Hepatocyte (in vitro differentiated cells): ENCODE results near the gene MAPKBP1. TPM values are rescaled to one million over a fixed set of nuclear protein-coding genes. Genes with fewer than 3 reads are reported as not detected.

Experiments
- DNase-seq: peaks from one replicate; pipeline ENCODE4 v3.0.0-alpha.2; 2016; ENCODE audit warnings: low spot score
- H2AFZ ChIP-seq: fragments of 200-600 bp; sonication (generic); 2 replicates; pipeline ENCODE4 v1.6.0; 2016; ENCODE audit warnings: antibody characterized with exemption, mild to moderate bottlenecking
- H3K27ac ChIP-seq: fragments of 200-600 bp; sonication (generic); 2 replicates; pipeline ENCODE4 v1.5.1; 2016; ENCODE audit warnings: mild to moderate bottlenecking
- H3K27me3 ChIP-seq: fragments of 200-600 bp; sonication (generic); 2 replicates; pipeline ENCODE4 v1.6.1; 2016
- H3K36me3 ChIP-seq: fragments of 200-600 bp; sonication (generic); replicated peaks from 2 replicates; pipeline ENCODE4 v1.5.1; 2016; ENCODE audit warnings: low read depth; ENCODE audit not compliant: insufficient read depth
- H3K4me1 ChIP-seq: fragments of 200-600 bp; sonication (generic); 2 replicates; pipeline ENCODE4 v1.5.1; 2016; ENCODE audit warnings: mild to moderate bottlenecking, moderate library complexity; ENCODE audit not compliant: insufficient read depth
- H3K4me2 ChIP-seq: fragments of 200-600 bp; sonication (generic); 2 replicates; pipeline ENCODE4 v1.6.0; 2016
- H3K4me3 ChIP-seq: fragments of 200-600 bp; sonication (generic); 2 replicates; pipeline ENCODE4 v1.5.1; 2016; ENCODE audit warnings: mild to moderate bottlenecking
- H3K79me2 ChIP-seq: fragments of 200-600 bp; sonication (generic); 2 replicates; pipeline ENCODE4 v1.6.0; 2017; ENCODE audit warnings: mild to moderate bottlenecking
- H3K9me2 ChIP-seq: fragments of 200-600 bp; sonication (generic); replicated peaks from 2 replicates; pipeline ENCODE4 v1.6.0; 2017; ENCODE audit warnings: mild to moderate bottlenecking; ENCODE audit not compliant: insufficient read depth
- H3K9me3 ChIP-seq: fragments of 200-600 bp; sonication (generic); 2 replicates; pipeline ENCODE4 v1.5.1; 2016; ENCODE audit warnings: low read depth, mild to moderate bottlenecking
- H4K20me1 ChIP-seq: fragments of 200-600 bp; sonication (generic); 2 replicates; pipeline ENCODE4 v1.6.0; 2016; ENCODE audit warnings: mild to moderate bottlenecking; ENCODE audit not compliant: insufficient read depth, poor library complexity, severe bottlenecking
- CTCF ChIP-seq: fragments of 200-600 bp; sonication (generic); IDR thresholded peaks from 2 replicates; pipeline ENCODE4 v1.5.1; 2016; ENCODE audit warnings: antibody characterized with exemption, mild to moderate bottlenecking; ENCODE audit not compliant: poor library complexity
- EZH2 ChIP-seq: fragments of 200-600 bp; sonication (generic); IDR thresholded peaks from 2 replicates; pipeline ENCODE4 v1.6.1; 2016; ENCODE audit warnings: antibody characterized with exemption, mild to moderate bottlenecking, borderline replicate concordance
- EZH2phosphoT487 ChIP-seq: fragments of 200-600 bp; sonication (generic); IDR thresholded peaks from one replicate; pipeline ENCODE4 v1.6.1; 2018; ENCODE audit warnings: antibody characterized with exemption, mild to moderate bottlenecking, low read depth, moderate library complexity; ENCODE audit not compliant: unreplicated experiment, severe bottlenecking
- whole genome bisulfite sequencing: methylation state at CpG from one replicate; pipeline ENCODE4 v1.1.6; 2016; ENCODE audit warnings: low lambda C conversion rate; ENCODE audit errors: missing lambda C conversion rate; 5-methylcytosine and 5-hydroxymethylcytosine counted together
- polyA plus RNA-seq: library from polyadenylated mRNA; unstranded; fragments of >200 nt; fragmentation: Nextera tagmentation; extraction: Ambion mirVana; gene quantifications from 2 replicates; pipeline ENCODE4 v1.2.1, GENCODE V29; 2016
- total RNA-seq: library from RNA; depleted of rRNA; stranded (reverse); fragments of >200 nt; gene quantifications from 2 replicates; pipeline ENCODE4 v1.2.3, GENCODE V29; 2014

Gene MAPKBP1
- total and polyA plus RNA-seq, 2 experiments from 2014 or later, result 18.6 to 24.5 TPM

DNA sequence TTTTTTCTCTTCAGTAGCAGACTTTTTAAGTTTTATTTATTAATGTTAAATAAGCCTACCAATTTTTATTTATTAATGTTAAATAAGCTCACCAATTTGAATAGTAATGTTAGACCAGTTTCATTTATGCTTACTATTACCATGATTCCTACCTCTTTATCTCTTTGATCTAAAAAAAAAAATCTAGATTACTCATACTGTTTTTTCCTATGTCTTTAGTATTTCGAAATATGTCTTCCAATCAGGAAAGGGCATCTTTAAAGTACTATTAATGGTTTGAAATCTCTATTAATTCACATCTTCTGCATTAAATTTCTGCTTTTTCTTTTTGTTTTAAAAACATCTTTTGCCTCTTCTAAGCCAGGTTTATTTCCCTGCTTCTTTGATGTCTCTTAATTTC lies 27.5 kb upstream of the MAPKBP1 start:
- WGBS, result 89% methylated on average over 1 of the region's 1 CpG
- no peaks in the 10 kb centered on the region for H3K36me3 ChIP-seq
- TF ChIP-seq CTCF (no peak), EZH2 (no peak), EZH2phosphoT487 (no peak)
- no peak overlapping the region for H2AFZ ChIP-seq
- DNase-seq, result no peak
- H3K27me3 ChIP-seq, result no peaks in the 10 kb centered on the region
- H3K4me3 ChIP-seq, result no peak overlapping the region
- H3K9me2 ChIP-seq, result no peaks in the 10 kb centered on the region
- H3K27ac ChIP-seq, result no peak overlapping the region
- peaks cover 3% of the 10 kb centered on the region for H3K79me2 ChIP-seq
- H4K20me1 ChIP-seq, result no peaks in the 10 kb centered on the region
- H3K4me1 ChIP-seq, result no peaks in the 10 kb centered on the region
- no peak overlapping the region for H3K4me2 ChIP-seq
- no peaks in the 10 kb centered on the region for H3K9me3 ChIP-seq

DNA sequence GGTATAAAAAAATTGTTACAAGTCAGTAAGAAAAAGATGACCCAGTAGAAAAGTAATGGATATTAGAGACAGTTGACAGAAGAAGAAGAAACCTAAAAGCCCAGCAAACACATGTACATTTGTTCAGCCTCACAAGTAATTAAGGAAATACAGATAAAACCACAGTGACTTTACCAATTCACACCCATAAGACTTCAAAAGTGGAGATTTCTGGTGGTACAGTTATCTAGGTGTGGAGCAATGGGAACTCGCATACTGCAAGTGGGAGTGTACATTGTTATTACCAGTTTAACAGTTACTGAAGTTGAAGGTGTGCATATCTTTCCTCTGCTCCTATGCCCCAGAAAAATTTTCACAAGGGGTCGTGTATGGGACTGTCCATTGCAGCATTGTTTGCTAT lies 18.1 kb upstream of the MAPKBP1 start:
- 93% methylated on average over 2 of the region's 2 CpGs for WGBS
- Histone ChIP-seq H3K36me3 (no peaks in the 10 kb centered on the region), H3K9me3 (no peaks in the 10 kb centered on the region), H2AFZ (no peak overlapping the region), H3K27ac (no peak overlapping the region), H3K27me3 (no peaks in the 10 kb centered on the region), H3K4me2 (no peak overlapping the region), H3K4me3 (no peak overlapping the region), H3K9me2 (no peaks in the 10 kb centered on the region), H4K20me1 (no peaks in the 10 kb centered on the region), H3K4me1 (no peaks in the 10 kb centered on the region), H3K79me2 (peaks cover 2% of the 10 kb centered on the region)
- TF ChIP-seq EZH2phosphoT487 (no peak), CTCF (no peak), EZH2 (no peak)
- no peak for DNase-seq

DNA sequence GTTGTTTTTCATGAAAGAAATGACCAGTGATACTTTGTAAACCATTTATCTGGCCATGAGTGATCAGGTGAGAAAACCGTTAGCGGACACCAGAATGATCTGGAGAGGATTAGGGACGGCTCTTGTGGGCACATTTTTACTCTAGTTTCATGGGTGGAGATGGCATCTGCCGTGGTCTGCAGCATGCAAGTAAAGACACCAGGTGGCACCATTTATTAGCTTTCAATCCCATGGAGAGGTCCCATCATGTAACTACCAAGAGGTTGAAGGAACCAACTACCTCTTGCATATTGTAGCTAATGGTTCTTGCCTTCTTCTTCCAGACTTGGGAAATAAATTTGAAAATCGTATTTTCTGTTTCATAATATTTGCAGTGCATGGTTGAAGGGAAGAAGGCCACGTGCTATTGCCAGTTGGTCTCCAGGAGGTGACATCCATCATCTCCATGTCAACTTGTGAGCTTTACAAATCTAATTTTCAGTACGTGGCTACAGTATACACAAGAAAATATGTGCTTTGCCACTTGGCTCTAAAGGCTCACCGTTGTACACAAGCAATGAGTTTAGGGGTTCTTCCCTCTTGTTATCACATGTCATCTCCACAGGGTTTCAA lies 1.5 kb upstream of the MAPKBP1 start:
- TF ChIP-seq EZH2 (no peak), CTCF (peak; percentile 70)
- peak; percentile 78 for DNase-seq
- H3K4me1 ChIP-seq, result peaks cover 22% of the 10 kb centered on the region
- H3K9me3 ChIP-seq, result no peaks in the 10 kb centered on the region
- no peaks in the 10 kb centered on the region for H3K9me2 ChIP-seq
- no peak overlapping the region for H3K4me3 ChIP-seq
- no peak overlapping the region for H2AFZ ChIP-seq
- no peaks in the 10 kb centered on the region for H4K20me1 ChIP-seq
- peaks cover 30% of the 10 kb centered on the region for H3K79me2 ChIP-seq
- WGBS, result 65% methylated on average over 8 of the region's 8 CpGs
- no peaks in the 10 kb centered on the region for H3K36me3 ChIP-seq
- peak overlapping the region; percentile 77 for H3K4me2 ChIP-seq
- no peaks in the 10 kb centered on the region for H3K27me3 ChIP-seq
- peak overlapping the region; percentile 90 for H3K27ac ChIP-seq
